Central memory CD4-positive, alpha-beta T cell (primary cell): Measurements from ENCODE around the gene ANKRD17.

ENCODE experiments used
- DNase-seq: peaks from one replicate; pipeline ENCODE4 v3.0.0; 2022

ANKRD17 gene

GRCh38 chr4:73103799-73104503 is 154.6 kb downstream of the ANKRD17 start:
- no peak for DNase-seq

GRCh38 chr4:73099143-73099542 is 159.5 kb downstream of the ANKRD17 start:
- DNase-seq, result no peak

GRCh38 chr4:73098713-73099112 is 159.9 kb downstream of the ANKRD17 start:
- no peak for DNase-seq

- no peak for DNase-seq
Measured at GRCh38 chr4:73098016-73098415, 160.6 kb downstream of the ANKRD17 start.

GRCh38 chr4:73092868-73093267 is 165.7 kb downstream of the ANKRD17 start:
- no peak for DNase-seq

- DNase-seq, result no peak
Measured at GRCh38 chr4:73090738-73091137, 167.9 kb downstream of the ANKRD17 start.

GRCh38 chr4:73087871-73088270 is 170.7 kb downstream of the ANKRD17 start:
- DNase-seq, result no peak

GRCh38 chr4:73086095-73086868 is 172.3 kb downstream of the ANKRD17 start:
- DNase-seq, result no peak

GRCh38 chr4:73080789-73081188 is 177.8 kb downstream of the ANKRD17 start:
- no peak for DNase-seq

- DNase-seq, result no peak
Measured at GRCh38 chr4:73075832-73076231, 182.8 kb downstream of the ANKRD17 start.

GRCh38 chr4:73070074-73070390 is 188.6 kb downstream of the ANKRD17 start:
- no peak for DNase-seq

- DNase-seq, result peak; percentile 94
Measured at GRCh38 chr4:73069338-73070073, 189.1 kb downstream of the ANKRD17 start, which contains the start of gene COX18. TSS of gene COX18 (minus strand) at chr4:73069716. CDS start at chr4:73069649, 67 bp downstream.

- peak; percentile 44 for DNase-seq
Measured at GRCh38 chr4:73068491-73069337, 189.9 kb downstream of the ANKRD17 start.

- peak; percentile 9 for DNase-seq
Measured at GRCh38 chr4:73067971-73068394, 190.6 kb downstream of the ANKRD17 start.

GRCh38 chr4:73066928-73067327 is 191.7 kb downstream of the ANKRD17 start:
- peak; percentile 50 for DNase-seq

- DNase-seq, result no peak
Measured at GRCh38 chr4:73066445-73066844, 192.2 kb downstream of the ANKRD17 start.

- no peak for DNase-seq
Measured at GRCh38 chr4:73064536-73064935, 194.1 kb downstream of the ANKRD17 start.

GRCh38 chr4:73055241-73055897 is 203.2 kb downstream of the ANKRD17 start:
- DNase-seq, result no peak

GRCh38 chr4:73053974-73054480 is 204.6 kb downstream of the ANKRD17 start:
- DNase-seq, result no peak

- DNase-seq, result no peak
Measured at GRCh38 chr4:73053076-73053475, 205.5 kb downstream of the ANKRD17 start.

- DNase-seq, result no peak
Measured at GRCh38 chr4:73051625-73052024, 207.0 kb downstream of the ANKRD17 start.

- DNase-seq, result no peak
Measured at GRCh38 chr4:73045879-73046278, 212.7 kb downstream of the ANKRD17 start.
